PFSK-1 (cell line): Measurements from ENCODE around the gene KCNE2.
"Not testable (repeated sequence)": the region's sequence is repeated elsewhere in the genome, so short reads cannot be mapped to it uniquely, and the experiment has no call there.

Experiments
- FOXP2 ChIP-seq: optimal IDR thresholded peaks from 2 replicates; pipeline ENCODE3; 2011; ENCODE audit warnings: borderline replicate concordance, control low read depth, inconsistent platforms; ENCODE audit not compliant: insufficient read depth; ENCODE audit errors: extremely low read length, extremely low read depth
- POLR2AphosphoS5 ChIP-seq: IDR thresholded peaks from 2 replicates; pipeline ENCODE4 v1.6.1; 2012; ENCODE audit warnings: low read depth, mild to moderate bottlenecking, control low read depth, low read length, moderate library complexity
- REST ChIP-seq, 2 experiments: IDR thresholded peaks; 2 replicates each; pipeline versions ENCODE4 v1.6.1 to v1.8.0; 2011 to 2012; ENCODE audit warnings: low read depth in 2 of 2, low read length in 2 of 2, control low read depth in 1 of 2, inconsistent platforms in 1 of 2, mild to moderate bottlenecking in 1 of 2, moderate library complexity in 1 of 2; ENCODE audit not compliant: insufficient read depth in 1 of 2
- SIN3A ChIP-seq: IDR thresholded peaks from 2 replicates; pipeline ENCODE4 v1.6.1; 2012; ENCODE audit warnings: mild to moderate bottlenecking, low read length, moderate library complexity, borderline replicate concordance; ENCODE audit not compliant: insufficient read depth
- TAF1 ChIP-seq: IDR thresholded peaks from 2 replicates; pipeline ENCODE4 v1.6.1; 2012; ENCODE audit warnings: low read length, control low read depth, borderline replicate concordance; ENCODE audit not compliant: insufficient read depth

The KCNE2 gene

GRCh38 chr21:34372321-34372720 lies 8.5 kb downstream of the KCNE2 start:
- TF ChIP-seq SIN3A (no peak), REST (IDR thresholded peaks at IDR 0.05; ENCODE audit: insufficient read depth in 1 of 2, low read depth in 2 of 2, low read length in 2 of 2) (no peak), TAF1 (no peak), FOXP2 (no peak)

DNA sequence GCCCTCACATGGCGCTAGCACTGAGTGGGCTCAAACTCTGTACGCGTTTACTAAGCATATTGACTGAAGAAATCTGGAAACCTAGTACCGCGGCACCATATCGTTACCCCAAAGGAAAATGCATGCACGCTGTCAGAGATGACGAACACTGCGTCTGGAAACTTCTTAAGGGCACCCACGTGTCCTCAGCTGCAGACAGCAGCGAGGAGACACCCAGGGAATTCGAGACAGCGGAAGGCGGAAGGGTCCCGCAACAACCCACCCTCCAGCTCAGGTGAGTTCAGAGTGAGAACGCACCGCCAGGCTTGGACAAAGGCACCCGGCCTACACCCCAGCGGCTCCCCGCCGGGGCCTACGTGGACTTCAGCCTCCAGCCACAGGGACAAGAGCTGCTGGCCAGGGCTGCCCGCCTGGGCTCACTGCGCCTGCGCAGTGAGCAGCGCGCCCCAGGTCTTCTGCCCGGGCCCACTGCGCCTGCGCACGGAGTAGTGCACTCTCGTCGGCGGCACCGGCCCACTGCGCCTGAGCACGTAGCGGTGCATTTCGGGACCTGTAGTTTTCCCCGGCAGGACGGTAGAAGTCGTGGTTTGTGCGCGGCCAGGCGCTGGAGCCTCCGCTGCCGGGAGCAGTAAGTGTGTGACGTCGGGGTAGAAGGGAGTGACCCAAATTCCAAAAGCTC lies 11.3 kb downstream of the KCNE2 start, which contains the start of gene SMIM11:
SMIM11 (plus strand) TSS at position 568 of the 679 bp plus-strand sequence. CDS start 3,998 bp downstream, outside the sequence.
- TF ChIP-seq POLR2AphosphoS5, FOXP2, TAF1: not testable (repeated sequence)
